Measurements from ENCODE around the gene SEC14L1.
A peak's percentile ranks its signal among the peaks of the same experiment; 100 is the strongest.
"Not testable (repeated sequence)": the region's sequence is repeated elsewhere in the genome, so short reads cannot be mapped to it uniquely, and the experiment has no call there.

The SEC14L1 gene

DNA sequence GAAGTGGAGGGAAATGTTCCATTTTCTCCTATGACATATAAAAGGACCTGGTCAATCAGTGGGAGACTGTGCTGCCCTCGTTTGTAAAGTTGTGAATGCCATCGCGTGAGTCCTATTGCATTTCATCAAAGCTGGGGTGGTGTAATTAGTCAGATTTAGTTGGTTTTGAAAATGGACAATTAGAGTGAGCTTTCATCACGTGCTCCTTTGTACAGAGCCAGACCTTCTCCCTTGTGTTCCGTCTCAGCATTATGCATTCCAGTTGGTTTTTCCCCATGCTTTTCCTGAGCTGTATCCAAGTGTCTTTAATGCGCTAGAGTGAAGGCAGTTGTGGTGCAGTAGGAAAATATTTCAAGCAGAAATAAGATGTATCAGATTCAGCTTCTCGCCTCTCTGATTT lies 10.4 kb downstream of the SEC14L1 start:
- Histone ChIP-seq H3K27me3 (ENCODE audit: insufficient read depth, low read depth, severe bottlenecking) (no peaks in the 10 kb centered on the region), H3K27ac (no peak overlapping the region), H3K36me3 (peaks cover 40% of the 10 kb centered on the region), H3K4me3 (ENCODE audit: low read depth, low read length) (no peak overlapping the region), H3K9me3 (ENCODE audit: severe bottlenecking) (no peaks in the 10 kb centered on the region)
- DNase-seq, result no peak
- TF ChIP-seq, protein P1, sequence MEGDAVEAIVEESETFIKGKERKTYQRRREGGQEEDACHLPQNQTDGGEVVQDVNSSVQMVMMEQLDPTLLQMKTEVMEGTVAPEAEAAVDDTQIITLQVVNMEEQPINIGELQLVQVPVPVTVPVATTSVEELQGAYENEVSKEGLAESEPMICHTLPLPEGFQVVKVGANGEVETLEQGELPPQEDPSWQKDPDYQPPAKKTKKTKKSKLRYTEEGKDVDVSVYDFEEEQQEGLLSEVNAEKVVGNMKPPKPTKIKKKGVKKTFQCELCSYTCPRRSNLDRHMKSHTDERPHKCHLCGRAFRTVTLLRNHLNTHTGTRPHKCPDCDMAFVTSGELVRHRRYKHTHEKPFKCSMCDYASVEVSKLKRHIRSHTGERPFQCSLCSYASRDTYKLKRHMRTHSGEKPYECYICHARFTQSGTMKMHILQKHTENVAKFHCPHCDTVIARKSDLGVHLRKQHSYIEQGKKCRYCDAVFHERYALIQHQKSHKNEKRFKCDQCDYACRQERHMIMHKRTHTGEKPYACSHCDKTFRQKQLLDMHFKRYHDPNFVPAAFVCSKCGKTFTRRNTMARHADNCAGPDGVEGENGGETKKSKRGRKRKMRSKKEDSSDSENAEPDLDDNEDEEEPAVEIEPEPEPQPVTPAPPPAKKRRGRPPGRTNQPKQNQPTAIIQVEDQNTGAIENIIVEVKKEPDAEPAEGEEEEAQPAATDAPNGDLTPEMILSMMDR (IDR thresholded peaks at IDR 0.05; ENCODE audit: low read depth, low read length), result no peak

DNA sequence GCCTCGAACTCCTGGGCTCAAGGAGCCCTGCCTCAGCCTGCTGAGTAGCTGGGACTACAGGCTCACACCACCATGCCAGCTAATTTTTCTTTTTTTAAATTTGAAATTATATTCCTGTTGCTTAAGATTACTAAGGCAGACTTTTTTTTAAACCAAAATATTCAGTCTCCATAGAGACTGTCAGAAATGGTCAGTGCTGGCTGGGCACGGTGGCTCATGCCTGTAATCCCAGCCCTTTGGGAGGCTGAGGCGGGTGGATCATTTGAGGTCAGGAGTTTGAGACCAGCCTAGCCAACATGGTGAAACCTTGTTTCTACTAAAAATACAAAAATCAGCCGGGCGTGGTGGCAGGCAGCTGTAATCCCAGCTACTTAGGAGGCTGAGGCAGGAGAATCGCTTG lies 11.3 kb downstream of the SEC14L1 start:
- H3K27ac ChIP-seq; H3K9me3 ChIP-seq (ENCODE audit: severe bottlenecking); H3K4me3 ChIP-seq (ENCODE audit: low read depth, low read length); DNase-seq; H3K27me3 ChIP-seq (ENCODE audit: insufficient read depth, low read depth, severe bottlenecking): not testable (repeated sequence)
- H3K36me3 ChIP-seq, result peaks cover 36% of the 10 kb centered on the region

DNA sequence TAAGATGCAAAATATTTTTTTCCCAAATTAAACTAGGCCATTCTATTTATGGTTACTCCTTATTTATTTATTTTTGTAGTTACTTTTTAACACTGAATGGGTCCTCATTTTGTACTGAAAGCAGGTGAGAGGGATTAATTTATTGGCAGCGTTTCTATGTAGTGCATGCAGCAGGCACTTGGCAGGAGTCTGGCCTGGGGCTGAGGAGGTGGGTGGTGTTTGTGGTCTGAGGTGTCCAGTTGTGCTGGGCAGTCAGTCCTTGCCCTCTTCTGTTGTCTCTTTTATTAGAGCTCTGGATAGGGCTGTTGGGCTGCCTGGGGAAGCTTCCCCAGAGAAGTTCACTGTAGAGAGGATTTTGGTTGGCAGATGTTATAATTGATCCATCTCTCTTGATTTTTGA lies 12.7 kb downstream of the SEC14L1 start:
- no peak for DNase-seq
- Histone ChIP-seq H3K4me3 (ENCODE audit: low read depth, low read length) (no peak overlapping the region), H3K36me3 (peaks cover 33% of the 10 kb centered on the region), H3K9me3 (ENCODE audit: severe bottlenecking) (no peaks in the 10 kb centered on the region), H3K27ac (no peak overlapping the region), H3K27me3 (ENCODE audit: insufficient read depth, low read depth, severe bottlenecking) (no peaks in the 10 kb centered on the region)
- TF ChIP-seq, protein P1 (IDR thresholded peaks at IDR 0.05; ENCODE audit: low read depth, low read length), result no peak

DNA sequence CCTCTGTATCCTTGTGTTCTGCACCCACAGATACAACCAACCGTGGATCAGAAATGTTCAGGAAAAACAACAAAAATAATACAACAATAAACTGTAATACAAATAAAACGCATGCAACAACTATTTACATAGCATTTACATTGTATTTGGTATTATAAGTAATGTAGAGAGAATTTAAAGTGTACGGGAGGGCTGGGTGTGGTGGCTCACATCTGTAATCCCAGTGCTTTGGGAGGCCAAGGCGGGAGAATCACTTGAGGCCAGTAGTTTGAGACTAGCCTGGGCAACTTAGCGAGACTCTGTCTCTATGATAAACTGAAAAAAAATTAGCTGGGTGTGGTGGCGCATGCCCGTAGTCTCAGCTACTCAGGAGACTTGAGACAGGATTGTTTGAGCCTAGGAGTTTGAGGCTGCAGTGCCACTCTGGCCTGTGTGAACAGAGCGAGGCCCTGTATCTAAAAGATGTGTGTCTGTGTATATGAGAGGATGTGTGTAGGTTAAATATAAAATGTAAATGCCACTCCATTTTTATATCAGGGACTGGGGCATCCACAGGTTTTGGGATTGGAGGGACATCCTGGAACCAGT lies 13.3 kb downstream of the SEC14L1 start:
- Histone ChIP-seq H3K9me3 (ENCODE audit: severe bottlenecking) (no peaks in the 10 kb centered on the region), H3K27ac (no peak overlapping the region), H3K27me3 (ENCODE audit: insufficient read depth, low read depth, severe bottlenecking) (no peaks in the 10 kb centered on the region), H3K4me3 (ENCODE audit: low read depth, low read length) (no peak overlapping the region), H3K36me3 (peaks cover 27% of the 10 kb centered on the region)
- TF ChIP-seq, protein P1 (IDR thresholded peaks at IDR 0.05; ENCODE audit: low read depth, low read length), result no peak
- no peak for DNase-seq

DNA sequence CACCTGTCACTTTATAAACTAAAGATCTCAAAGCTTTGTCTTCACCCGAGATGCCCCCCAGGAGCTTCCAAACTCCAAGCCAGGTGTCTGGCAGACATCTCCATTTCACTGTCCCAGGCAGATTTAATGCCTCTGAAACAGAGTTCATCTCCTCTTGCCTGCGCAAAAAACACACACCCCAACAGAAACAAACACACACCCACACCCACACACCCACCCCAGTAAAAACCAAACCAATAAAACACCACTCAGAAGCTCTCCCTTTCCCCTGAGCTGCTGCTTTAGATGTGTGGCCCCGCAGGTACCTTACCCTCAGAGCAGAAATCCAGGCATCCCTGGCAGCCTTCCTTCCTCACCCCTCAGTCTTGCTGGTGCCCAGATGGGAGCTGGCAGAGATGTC lies 14.4 kb downstream of the SEC14L1 start:
- Histone ChIP-seq H3K4me3 (ENCODE audit: low read depth, low read length) (no peak overlapping the region), H3K27me3 (ENCODE audit: insufficient read depth, low read depth, severe bottlenecking) (no peaks in the 10 kb centered on the region), H3K9me3 (ENCODE audit: severe bottlenecking) (no peaks in the 10 kb centered on the region), H3K36me3 (peaks cover 18% of the 10 kb centered on the region), H3K27ac (no peak overlapping the region; the same call in 1 of the 2 replicates)
- TF ChIP-seq, protein P1 (IDR thresholded peaks at IDR 0.05; ENCODE audit: low read depth, low read length), result no peak
- DNase-seq, result peak; percentile 54

DNA sequence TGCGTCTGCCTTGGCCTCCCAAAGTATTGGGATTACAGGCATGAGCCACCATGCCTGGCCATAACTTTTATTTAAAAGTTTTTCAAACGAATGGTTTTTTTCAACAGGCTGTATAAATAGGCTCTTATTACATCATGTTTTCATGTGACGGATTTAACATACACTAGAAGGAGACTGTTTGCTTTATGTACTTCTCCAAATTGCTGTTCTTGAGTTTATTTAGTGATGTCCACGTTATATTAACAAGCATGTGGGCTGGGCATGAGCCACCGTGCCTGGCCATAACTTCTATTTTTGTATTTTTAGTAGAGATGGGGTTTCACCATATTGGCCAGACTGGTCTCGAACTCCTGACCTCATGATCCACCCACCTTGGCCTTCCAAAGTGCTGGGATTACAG lies 17.0 kb downstream of the SEC14L1 start:
- not testable (repeated sequence) for H3K4me3 ChIP-seq (ENCODE audit: low read depth, low read length); H3K27ac ChIP-seq; H3K36me3 ChIP-seq; DNase-seq; H3K9me3 ChIP-seq (ENCODE audit: severe bottlenecking); H3K27me3 ChIP-seq (ENCODE audit: insufficient read depth, low read depth, severe bottlenecking)
